GM13977 (cell line): ENCODE results near the gene NEK9.
A peak's percentile ranks its signal among the peaks of the same experiment; 100 is the strongest.

ENCODE experiments used
- DNase-seq: peaks from one replicate; pipeline ENCODE4 v3.0.0; 2012; ENCODE audit warnings: low spot score
- in situ Hi-C: fragments of 300-500 bp; cut with MboI; formaldehyde crosslinking; loops from one replicate; pipeline ENCODE4 v1.12.0; 2022; ENCODE audit warnings: low sequenced_read_pairs, low pct_unique_long_range_greater_than_20kb, mixed read lengths, inconsistent platforms; ENCODE audit not compliant: unreplicated experiment
- TF ChIP-seq, protein P1 (sequence below): IDR thresholded peaks from 2 replicates; pipeline ENCODE4 v1.5.1; 2012; ENCODE audit warnings: mild to moderate bottlenecking, control low read depth; ENCODE audit not compliant: insufficient read depth; ENCODE audit errors: extremely low read depth, missing control alignments

The NEK9 gene

DNA sequence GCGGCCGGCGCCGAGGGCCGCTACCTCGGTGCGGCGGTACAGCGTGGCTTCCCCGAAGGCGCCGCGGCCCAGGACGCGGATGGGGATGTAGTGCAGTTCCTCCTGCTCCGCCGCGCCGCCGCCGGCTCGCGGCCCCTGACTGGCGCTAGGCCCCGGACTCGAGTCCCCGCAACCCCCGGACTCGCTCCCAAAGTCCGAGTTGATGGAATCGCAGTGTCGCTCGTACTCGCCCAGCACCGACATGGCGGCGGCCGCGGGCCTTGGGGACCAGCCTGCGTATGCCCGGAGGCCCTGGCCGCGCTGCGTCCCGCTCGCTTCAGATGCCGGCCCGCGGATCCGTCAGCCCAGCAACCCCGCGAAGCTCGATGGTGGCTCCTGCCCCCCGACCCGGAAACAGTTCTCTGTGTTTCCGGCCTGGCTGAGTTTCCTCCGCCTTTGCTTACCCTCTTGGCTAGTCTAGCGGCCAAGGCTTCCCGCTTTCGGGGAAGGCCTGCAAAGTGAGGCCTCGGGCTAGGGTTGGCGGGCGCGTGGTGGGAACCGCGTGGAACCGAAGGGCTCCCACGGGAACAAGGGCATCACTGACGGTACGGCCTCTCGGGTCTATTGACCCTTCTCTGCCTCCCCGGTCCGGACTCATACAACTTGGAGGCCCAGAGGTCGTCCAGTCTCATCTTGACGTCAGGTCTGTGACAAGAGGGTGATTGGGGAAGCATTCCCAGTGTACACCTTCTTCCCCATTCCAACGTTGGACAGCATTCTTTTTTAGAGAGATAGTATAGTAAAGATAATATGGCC lies at the start of gene NEK9:
TSS of gene NEK9 (minus strand) at position 370 of the 795 bp plus-strand sequence. CDS start at position 243, 127 bp downstream.
- TF ChIP-seq, protein P1, sequence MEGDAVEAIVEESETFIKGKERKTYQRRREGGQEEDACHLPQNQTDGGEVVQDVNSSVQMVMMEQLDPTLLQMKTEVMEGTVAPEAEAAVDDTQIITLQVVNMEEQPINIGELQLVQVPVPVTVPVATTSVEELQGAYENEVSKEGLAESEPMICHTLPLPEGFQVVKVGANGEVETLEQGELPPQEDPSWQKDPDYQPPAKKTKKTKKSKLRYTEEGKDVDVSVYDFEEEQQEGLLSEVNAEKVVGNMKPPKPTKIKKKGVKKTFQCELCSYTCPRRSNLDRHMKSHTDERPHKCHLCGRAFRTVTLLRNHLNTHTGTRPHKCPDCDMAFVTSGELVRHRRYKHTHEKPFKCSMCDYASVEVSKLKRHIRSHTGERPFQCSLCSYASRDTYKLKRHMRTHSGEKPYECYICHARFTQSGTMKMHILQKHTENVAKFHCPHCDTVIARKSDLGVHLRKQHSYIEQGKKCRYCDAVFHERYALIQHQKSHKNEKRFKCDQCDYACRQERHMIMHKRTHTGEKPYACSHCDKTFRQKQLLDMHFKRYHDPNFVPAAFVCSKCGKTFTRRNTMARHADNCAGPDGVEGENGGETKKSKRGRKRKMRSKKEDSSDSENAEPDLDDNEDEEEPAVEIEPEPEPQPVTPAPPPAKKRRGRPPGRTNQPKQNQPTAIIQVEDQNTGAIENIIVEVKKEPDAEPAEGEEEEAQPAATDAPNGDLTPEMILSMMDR, result no peak
- in situ Hi-C loops, result loop anchor here (25.0 kb wide), 1 partner anchor 360 kb away; no protein-coding TSS in a partner anchor
- peak; percentile 92 for DNase-seq

DNA sequence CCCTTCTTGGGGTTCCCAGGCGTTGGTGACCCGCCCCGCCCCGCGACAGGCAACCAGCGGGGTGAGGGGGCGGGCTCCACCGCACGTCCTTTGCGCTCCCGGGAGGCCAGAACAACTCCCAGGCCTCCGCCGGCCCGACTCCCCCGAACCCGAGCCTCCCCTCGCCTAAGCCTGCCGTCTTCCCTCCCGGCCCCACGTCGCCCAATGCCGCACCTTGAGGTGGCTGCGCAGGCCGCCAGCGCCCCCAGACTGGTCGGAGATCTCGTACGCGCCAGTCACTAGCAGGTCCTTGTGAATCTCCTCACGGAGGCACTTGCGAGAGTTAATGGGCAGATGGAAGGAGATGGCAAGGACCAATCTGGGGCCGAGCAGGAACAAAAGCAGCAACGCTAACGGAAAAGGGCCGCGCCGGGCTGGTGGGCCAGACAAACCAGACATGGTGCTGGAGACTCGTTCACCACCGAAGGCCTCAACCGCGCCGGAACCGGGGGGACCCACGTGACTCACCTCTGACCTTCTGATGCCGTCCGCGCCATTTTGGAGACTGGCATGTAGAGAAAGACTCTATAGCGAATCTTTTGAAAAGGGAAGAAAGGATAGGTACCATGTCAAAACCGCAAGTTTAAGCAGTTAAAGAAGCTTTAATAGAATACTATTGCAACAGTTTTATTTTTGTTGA lies 49.4 kb upstream of the NEK9 start, which contains the start of gene TMED10:
TSS of gene TMED10 (minus strand) at position 471 of the 679 bp plus-strand sequence. CDS start at position 438, 33 bp downstream.
- peak; percentile 84 for DNase-seq
- TF ChIP-seq, protein P1, result no peak
- in situ Hi-C loops, result no loop called here

- TF ChIP-seq, protein P1, result no peak
- in situ Hi-C loops, result no loop called here
- no peak for DNase-seq
Observed at GRCh38 chr14:75175677-75176141, 48.9 kb upstream of the NEK9 start.

DNA sequence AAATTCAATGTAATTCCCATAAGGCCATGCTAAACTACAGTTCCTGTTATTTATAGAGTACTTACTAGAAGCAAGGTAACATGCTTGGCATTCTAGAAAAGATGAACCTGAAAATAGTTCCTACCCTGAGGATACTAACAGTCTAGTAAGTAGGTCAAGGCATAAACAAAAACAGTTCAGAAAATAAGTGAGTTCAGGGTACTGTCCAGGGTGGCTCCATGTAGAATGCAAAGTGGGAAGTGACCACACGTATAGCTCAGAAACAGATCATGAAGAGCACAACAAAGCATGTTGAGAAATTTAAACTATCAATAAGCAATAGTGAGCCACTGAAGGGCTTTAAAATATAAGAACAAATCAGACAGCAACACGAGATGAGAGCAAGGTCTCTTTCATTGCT lies 47.2 kb upstream of the NEK9 start:
- DNase-seq, result no peak
- TF ChIP-seq, protein P1, result no peak
- in situ Hi-C loops, result no loop called here

GRCh38 chr14:75170772-75171171 lies 43.9 kb upstream of the NEK9 start:
- DNase-seq, result no peak
- in situ Hi-C loops, result no loop called here
- TF ChIP-seq, protein P1, result no peak

DNA sequence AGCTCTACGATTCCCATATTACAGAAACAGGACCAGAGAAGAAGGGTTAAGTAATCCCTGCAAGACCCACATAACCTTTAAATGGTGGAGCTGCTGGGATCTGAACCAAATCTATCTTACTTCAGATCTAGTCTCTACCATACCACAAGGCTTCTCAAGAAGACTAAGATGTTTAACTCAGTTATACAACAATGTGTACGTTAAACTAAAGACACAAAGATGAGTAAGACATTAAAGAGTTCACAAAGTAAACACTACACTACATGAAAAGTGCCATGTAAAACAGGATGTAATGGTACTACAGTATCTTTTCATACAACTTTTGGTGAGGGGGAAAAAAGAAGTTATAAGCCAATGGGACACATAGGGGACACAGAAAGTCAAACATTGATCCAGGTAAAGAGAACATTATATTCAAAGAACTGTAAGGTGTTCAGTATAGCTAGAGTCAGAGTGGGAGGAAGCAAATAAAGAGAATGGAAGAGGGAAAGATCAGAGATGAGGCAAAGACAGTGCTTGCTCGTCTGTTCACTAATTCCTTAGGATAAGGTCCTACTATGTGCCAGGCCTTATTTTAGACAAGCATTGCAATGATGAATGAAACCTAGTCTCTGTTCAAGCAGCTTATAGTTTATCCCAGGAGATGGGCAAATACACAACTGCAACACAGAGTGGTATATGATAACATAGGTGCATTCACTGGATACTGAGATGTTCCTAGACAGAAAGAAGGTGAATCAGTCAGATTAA lies 41.9 kb upstream of the NEK9 start:
- DNase-seq, result no peak
- TF ChIP-seq, protein P1, result no peak
- in situ Hi-C loops, result no loop called here
